ENCODE data around the gene NQO2. TPM values are rescaled to one million over a fixed set of nuclear protein-coding genes. Genes with fewer than 3 reads are reported as not detected.
"Not testable (repeated sequence)": the region's sequence is repeated elsewhere in the genome, so short reads cannot be mapped to it uniquely, and the experiment has no call there.

Gene NQO2
- total RNA-seq, 1 experiment from 2014 or later = 105 TPM

DNA sequence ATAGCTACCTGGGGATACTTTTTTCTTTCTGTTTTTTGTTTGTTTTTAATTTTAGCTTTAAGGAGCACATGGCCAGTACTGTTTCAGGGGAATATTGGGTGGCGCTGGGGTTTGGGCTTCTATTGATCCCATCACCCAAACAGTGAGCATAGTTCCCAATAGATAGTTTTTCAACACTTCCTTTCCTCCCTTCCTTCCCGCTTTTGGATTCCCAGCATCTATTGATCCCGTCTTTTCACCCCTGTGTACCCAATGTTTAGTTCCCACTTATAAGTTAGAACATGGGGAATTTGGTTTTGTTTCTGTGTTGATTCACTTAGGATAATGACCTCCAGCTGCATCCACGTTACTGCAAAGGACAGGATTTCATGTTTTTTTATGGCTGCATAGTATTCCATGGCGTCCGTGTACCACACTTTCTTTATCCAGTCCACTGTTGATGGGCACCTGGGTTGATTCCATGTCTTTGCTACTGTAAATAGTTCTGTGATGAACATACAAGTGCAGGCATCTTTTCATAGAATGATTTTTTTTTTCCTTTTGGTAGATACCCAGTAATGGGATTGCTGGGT lies 20.1 kb downstream of the NQO2 start:
- Histone ChIP-seq H4K20me1 (ENCODE audit: control insufficient read depth, insufficient read depth, insufficient read length) (no peaks in the 10 kb centered on the region), H4K5ac (ENCODE audit: insufficient read length, low read depth, low read length) (no peak overlapping the region), H3K56ac (ENCODE audit: insufficient read length, low read depth, low read length) (no peak overlapping the region), H2BK12ac (ENCODE audit: insufficient read length, low read depth, low read length) (no peak overlapping the region), H3K9ac (ENCODE audit: extremely low read depth, insufficient read length, low read length) (no peak overlapping the region), H2AK5ac (ENCODE audit: insufficient read length, low read length) (no peak overlapping the region), H3K79me2 (ENCODE audit: insufficient read depth, low read length) (no peaks in the 10 kb centered on the region), H2BK120ac (ENCODE audit: low read depth, low read length, poor library complexity, severe bottlenecking) (no peak overlapping the region), H3K4ac (ENCODE audit: low read depth, low read length) (no peak overlapping the region), H3T11ph (ENCODE audit: low read length) (no peak overlapping the region), H4K91ac (ENCODE audit: insufficient read length, low read depth, low read length) (no peak overlapping the region), H2AFZ (ENCODE audit: low read length) (no peak overlapping the region), H4K8ac (replicated peaks; ENCODE audit: insufficient read length, low read depth, low read length) (no peak overlapping the region), H3K79me1 (ENCODE audit: insufficient read depth, low read depth, low read length, poor library complexity, severe bottlenecking) (no peaks in the 10 kb centered on the region), H2BK15ac (ENCODE audit: low read depth, low read length) (no peak overlapping the region), H3K27ac (ENCODE audit: insufficient read length, low read depth, low read length) (no peak overlapping the region), H2BK20ac (ENCODE audit: low read depth, low read length, poor library complexity, severe bottlenecking) (no peak overlapping the region), H2BK5ac (ENCODE audit: insufficient read length, low read length) (no peak overlapping the region), H3K18ac (ENCODE audit: insufficient read length, low read depth, low read length) (no peak overlapping the region), H3K27me3 (ENCODE audit: insufficient read depth, low read length) (no peaks in the 10 kb centered on the region), H3K23ac (ENCODE audit: insufficient read length, low read depth, low read length) (no peak overlapping the region), H3K23me2 (ENCODE audit: insufficient read length, low read depth, low read length, poor library complexity, severe bottlenecking) (no peaks in the 10 kb centered on the region), H3K9me3 (ENCODE audit: control insufficient read depth, low read depth, low read length) (no peaks in the 10 kb centered on the region), H3K4me2 (ENCODE audit: insufficient read depth, insufficient read length, low read length) (no peak overlapping the region), H3K4me1 (ENCODE audit: insufficient read depth, low read length) (peaks cover 4% of the 10 kb centered on the region; the same call in 1 of the 2 replicates), H3K14ac (ENCODE audit: insufficient read depth, low read length) (no peak overlapping the region)
- peaks cover 2 to 9% of the 10 kb centered on the region in 2 experiments; a peak in 4 of 5 replicates for H3K9me3 Mint-ChIP-seq
- H3K4me1 Mint-ChIP-seq = peaks cover 20 to 22% of the 10 kb centered on the region in 2 experiments
- no peak overlapping the region for H3K4me3 Mint-ChIP-seq
- no peak overlapping the region for H3K27ac Mint-ChIP-seq
- WGBS (ENCODE audit: extremely low coverage, insufficient read length, low lambda C conversion rate) = no CpG with 5 or more reads among the region's 6 CpGs
- no peak for TF ChIP-seq CTCF (conservative IDR thresholded peaks at IDR 0.05)
- no peak for DNase-seq
- H3K27me3 Mint-ChIP-seq (ENCODE audit: low read depth) = no peaks in the 10 kb centered on the region
- H3K36me3 Mint-ChIP-seq (ENCODE audit: insufficient read depth in 1 of 3, low read depth in 3 of 3) = peaks cover 48 to 77% (median 61%) of the 10 kb centered on the region in 3 experiments

GRCh38 chr6:3020976-3021598 lies 21.4 kb downstream of the NQO2 start:
- not testable (repeated sequence) for H3K9me3 ChIP-seq (ENCODE audit: control insufficient read depth, low read depth, low read length); H3K23ac ChIP-seq (ENCODE audit: insufficient read length, low read depth, low read length); H3K27me3 ChIP-seq (ENCODE audit: insufficient read depth, low read length); H3T11ph ChIP-seq (ENCODE audit: low read length); H3K27me3 Mint-ChIP-seq (ENCODE audit: low read depth); H4K8ac ChIP-seq (replicated peaks; ENCODE audit: insufficient read length, low read depth, low read length); H2BK5ac ChIP-seq (ENCODE audit: insufficient read length, low read length); H2AFZ ChIP-seq (ENCODE audit: low read length); H3K27ac ChIP-seq (ENCODE audit: insufficient read length, low read depth, low read length); H2BK120ac ChIP-seq (ENCODE audit: low read depth, low read length, poor library complexity, severe bottlenecking); H4K20me1 ChIP-seq (ENCODE audit: control insufficient read depth, insufficient read depth, insufficient read length); H3K4me1 ChIP-seq (ENCODE audit: insufficient read depth, low read length); H3K79me2 ChIP-seq (ENCODE audit: insufficient read depth, low read length); H3K4ac ChIP-seq (ENCODE audit: low read depth, low read length); H3K9me3 Mint-ChIP-seq; DNase-seq; H2AK5ac ChIP-seq (ENCODE audit: insufficient read length, low read length); H2BK12ac ChIP-seq (ENCODE audit: insufficient read length, low read depth, low read length); H4K5ac ChIP-seq (ENCODE audit: insufficient read length, low read depth, low read length); H3K9ac ChIP-seq (ENCODE audit: extremely low read depth, insufficient read length, low read length); H2BK20ac ChIP-seq (ENCODE audit: low read depth, low read length, poor library complexity, severe bottlenecking); H3K18ac ChIP-seq (ENCODE audit: insufficient read length, low read depth, low read length); H3K4me3 Mint-ChIP-seq; H3K79me1 ChIP-seq (ENCODE audit: insufficient read depth, low read depth, low read length, poor library complexity, severe bottlenecking); H3K14ac ChIP-seq (ENCODE audit: insufficient read depth, low read length); H3K27ac Mint-ChIP-seq; H4K91ac ChIP-seq (ENCODE audit: insufficient read length, low read depth, low read length); H3K4me2 ChIP-seq (ENCODE audit: insufficient read depth, insufficient read length, low read length); H3K23me2 ChIP-seq (ENCODE audit: insufficient read length, low read depth, low read length, poor library complexity, severe bottlenecking); H3K56ac ChIP-seq (ENCODE audit: insufficient read length, low read depth, low read length); H2BK15ac ChIP-seq (ENCODE audit: low read depth, low read length)
- Mint-ChIP-seq H3K36me3 (ENCODE audit: insufficient read depth in 1 of 3, low read depth in 3 of 3) (peaks cover 40 to 65% (median 50%) of the 10 kb centered on the region in 3 experiments), H3K4me1 (peaks cover 27 to 28% of the 10 kb centered on the region in 2 experiments)
- no CpG with 5 or more reads among the region's 2 CpGs for WGBS (ENCODE audit: extremely low coverage, insufficient read length, low lambda C conversion rate)

All from H9 (cell line).